Measurements from ENCODE around the gene MLPH. TPM values are rescaled to one million over a fixed set of nuclear protein-coding genes. Genes with fewer than 3 reads are reported as not detected.

MLPH gene
- total and polyA plus RNA-seq, 2 of the 13 experiments (the other 11 are each of a cell fraction or from before 2014, with no cell fraction given) = 0.12 TPM; not detected in 1

DNA sequence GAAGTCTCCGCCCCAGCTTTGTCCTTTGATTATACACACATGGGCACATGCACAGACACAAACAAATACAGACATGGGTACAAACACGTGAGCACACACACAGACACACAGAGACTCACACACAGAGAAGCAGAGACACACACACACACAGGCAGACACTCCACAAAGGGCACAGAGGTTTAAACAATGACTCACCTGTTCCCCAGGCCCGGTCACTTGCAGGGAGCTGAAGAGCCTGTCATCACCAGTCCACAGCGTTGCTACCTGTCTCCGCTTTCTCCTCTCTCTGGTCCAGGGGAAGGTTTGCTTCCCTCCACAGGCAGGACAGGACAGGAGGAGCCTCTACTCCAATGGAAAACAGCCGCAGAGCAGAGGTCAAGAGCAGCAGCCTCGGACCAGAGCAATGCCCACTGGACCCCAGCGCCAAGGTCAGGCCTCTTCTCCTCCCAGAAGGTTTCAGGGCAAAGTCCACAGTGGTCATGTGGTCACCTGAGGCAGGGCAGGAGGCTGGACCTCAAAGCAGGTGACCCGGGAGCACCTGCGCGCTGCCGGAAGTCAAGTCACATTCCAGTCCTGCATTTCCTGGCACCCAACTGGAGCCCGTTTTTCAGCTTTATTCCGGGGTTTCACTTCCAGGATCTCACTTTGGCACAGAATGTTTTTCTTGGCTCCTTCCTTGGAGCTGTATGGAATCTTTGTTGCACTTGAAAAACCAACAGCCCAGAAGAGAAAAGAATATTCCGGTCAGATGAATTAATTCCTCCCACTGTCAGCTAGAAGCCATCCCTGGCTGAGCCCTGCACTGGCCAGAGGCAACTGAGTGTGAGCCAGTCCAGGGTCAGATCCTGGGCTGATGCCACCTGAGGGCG lies 103.5 kb downstream of the MLPH start, which contains the start of gene RAB17 (continued):
- no peak for TF ChIP-seq PAX8 (CRISPR knock-in tag; IDR thresholded peaks at IDR 0.05; ENCODE audit: borderline replicate concordance)
- peak; percentile 95 for TF ChIP-seq ZNF670 (CRISPR knock-in tag; IDR thresholded peaks at IDR 0.05; ENCODE audit: borderline replicate concordance)
- TF ChIP-seq FOXO1 (CRISPR knock-in tag; IDR thresholded peaks at IDR 0.05) = peak; percentile 92
- no peak for TF ChIP-seq ATRX (CRISPR knock-in tag; IDR thresholded peaks at IDR 0.05; ENCODE audit: borderline replicate concordance)
- TF ChIP-seq MAFK (conservative IDR thresholded peaks at IDR 0.05 in 1 of 2, IDR thresholded peaks at IDR 0.05 in 1 of 2; ENCODE audit: low read length in 2 of 2) = no peak
- no peak; the same call in 1 of the 2 replicates for TF ChIP-seq CEBPG (CRISPR knock-in tag; IDR thresholded peaks at IDR 0.05)
- peak; percentile 62; the same call in 1 of the 2 replicates for TF ChIP-seq ZNF878 (CRISPR knock-in tag; IDR thresholded peaks at IDR 0.05)
- TF ChIP-seq TBX2 (CRISPR knock-in tag; IDR thresholded peaks at IDR 0.05; ENCODE audit: borderline replicate concordance) = peak; percentile 97
- no peak for TF ChIP-seq NFE2L2 (IDR thresholded peaks at IDR 0.05; ENCODE audit: low read length)
- TF ChIP-seq ZNF350 (CRISPR knock-in tag; IDR thresholded peaks at IDR 0.05; ENCODE audit: borderline replicate concordance, low read depth) = peak; percentile 98
- TF ChIP-seq, protein P1, sequence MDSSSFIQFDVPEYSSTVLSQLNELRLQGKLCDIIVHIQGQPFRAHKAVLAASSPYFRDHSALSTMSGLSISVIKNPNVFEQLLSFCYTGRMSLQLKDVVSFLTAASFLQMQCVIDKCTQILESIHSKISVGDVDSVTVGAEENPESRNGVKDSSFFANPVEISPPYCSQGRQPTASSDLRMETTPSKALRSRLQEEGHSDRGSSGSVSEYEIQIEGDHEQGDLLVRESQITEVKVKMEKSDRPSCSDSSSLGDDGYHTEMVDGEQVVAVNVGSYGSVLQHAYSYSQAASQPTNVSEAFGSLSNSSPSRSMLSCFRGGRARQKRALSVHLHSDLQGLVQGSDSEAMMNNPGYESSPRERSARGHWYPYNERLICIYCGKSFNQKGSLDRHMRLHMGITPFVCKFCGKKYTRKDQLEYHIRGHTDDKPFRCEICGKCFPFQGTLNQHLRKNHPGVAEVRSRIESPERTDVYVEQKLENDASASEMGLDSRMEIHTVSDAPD (CRISPR knock-in tag; IDR thresholded peaks at IDR 0.05) = peak; percentile 70
- peak; percentile 96 for TF ChIP-seq ZNF431 (CRISPR knock-in tag; IDR thresholded peaks at IDR 0.05; ENCODE audit: borderline replicate concordance, low read depth)
- TF ChIP-seq ZNF24 (IDR thresholded peaks at IDR 0.05) = 0 out of 2 replicates have a peak, but pooled peaks have one; percentile 36
- peak; percentile 80; the same call in 1 of the 2 replicates for TF ChIP-seq ZNF790 (CRISPR knock-in tag; IDR thresholded peaks at IDR 0.05; ENCODE audit: borderline replicate concordance)
- TF ChIP-seq ZNF616 (CRISPR knock-in tag; IDR thresholded peaks at IDR 0.05; ENCODE audit: low read depth) = peak; percentile 86; the same call in 1 of the 2 replicates
- no peak for TF ChIP-seq ZFYVE20 (CRISPR knock-in tag; IDR thresholded peaks at IDR 0.05; ENCODE audit: borderline replicate concordance, low read depth)
- TF ChIP-seq, protein P2, sequence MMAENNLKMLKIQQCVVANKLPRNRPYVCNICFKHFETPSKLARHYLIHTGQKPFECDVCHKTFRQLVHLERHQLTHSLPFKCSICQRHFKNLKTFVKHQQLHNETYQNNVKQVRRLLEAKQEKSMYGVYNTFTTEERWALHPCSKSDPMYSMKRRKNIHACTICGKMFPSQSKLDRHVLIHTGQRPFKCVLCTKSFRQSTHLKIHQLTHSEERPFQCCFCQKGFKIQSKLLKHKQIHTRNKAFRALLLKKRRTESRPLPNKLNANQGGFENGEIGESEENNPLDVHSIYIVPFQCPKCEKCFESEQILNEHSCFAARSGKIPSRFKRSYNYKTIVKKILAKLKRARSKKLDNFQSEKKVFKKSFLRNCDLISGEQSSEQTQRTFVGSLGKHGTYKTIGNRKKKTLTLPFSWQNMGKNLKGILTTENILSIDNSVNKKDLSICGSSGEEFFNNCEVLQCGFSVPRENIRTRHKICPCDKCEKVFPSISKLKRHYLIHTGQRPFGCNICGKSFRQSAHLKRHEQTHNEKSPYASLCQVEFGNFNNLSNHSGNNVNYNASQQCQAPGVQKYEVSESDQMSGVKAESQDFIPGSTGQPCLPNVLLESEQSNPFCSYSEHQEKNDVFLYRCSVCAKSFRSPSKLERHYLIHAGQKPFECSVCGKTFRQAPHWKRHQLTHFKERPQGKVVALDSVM (CRISPR knock-in tag; IDR thresholded peaks at IDR 0.05) = peak; percentile 90
- TF ChIP-seq ATF5 (CRISPR knock-in tag; IDR thresholded peaks at IDR 0.05; ENCODE audit: low read depth) = peak; percentile 21; the same call in 1 of the 2 replicates
- peak; percentile 97 for TF ChIP-seq ZBTB20 (CRISPR knock-in tag; IDR thresholded peaks at IDR 0.05; ENCODE audit: borderline replicate concordance, low read depth)
- TF ChIP-seq, protein P3, sequence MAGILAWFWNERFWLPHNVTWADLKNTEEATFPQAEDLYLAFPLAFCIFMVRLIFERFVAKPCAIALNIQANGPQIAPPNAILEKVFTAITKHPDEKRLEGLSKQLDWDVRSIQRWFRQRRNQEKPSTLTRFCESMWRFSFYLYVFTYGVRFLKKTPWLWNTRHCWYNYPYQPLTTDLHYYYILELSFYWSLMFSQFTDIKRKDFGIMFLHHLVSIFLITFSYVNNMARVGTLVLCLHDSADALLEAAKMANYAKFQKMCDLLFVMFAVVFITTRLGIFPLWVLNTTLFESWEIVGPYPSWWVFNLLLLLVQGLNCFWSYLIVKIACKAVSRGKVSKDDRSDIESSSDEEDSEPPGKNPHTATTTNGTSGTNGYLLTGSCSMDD (CRISPR knock-in tag; IDR thresholded peaks at IDR 0.05) = no peak
- TF ChIP-seq ZFP1 (CRISPR knock-in tag; IDR thresholded peaks at IDR 0.05) = peak; percentile 36; the same call in 1 of the 2 replicates
- TF ChIP-seq XRCC5 (optimal IDR thresholded peaks at IDR 0.05; ENCODE audit: low read length) = peak; percentile 79
- TF ChIP-seq KLF11 (CRISPR knock-in tag; IDR thresholded peaks at IDR 0.05) = peak; percentile 29; the same call in 1 of the 2 replicates
